Activated CD4-positive, CD25-positive, alpha-beta regulatory T cell treated with anti-CD3 and anti-CD28 coated beads, Interleukin-2, amount 50 U/mL, for 24 hours (primary cell): ENCODE results near the gene PHYHIPL.

Experiments used
- ATAC-seq, 2 donors: fragments of 150-1000 bp; cut with Tn5 transposase; one replicate each; pipeline ENCODE4 v1.10.0; 2021; ENCODE audit warnings: mild to moderate bottlenecking in 1 of 2, moderate library complexity in 1 of 2

PHYHIPL gene

DNA sequence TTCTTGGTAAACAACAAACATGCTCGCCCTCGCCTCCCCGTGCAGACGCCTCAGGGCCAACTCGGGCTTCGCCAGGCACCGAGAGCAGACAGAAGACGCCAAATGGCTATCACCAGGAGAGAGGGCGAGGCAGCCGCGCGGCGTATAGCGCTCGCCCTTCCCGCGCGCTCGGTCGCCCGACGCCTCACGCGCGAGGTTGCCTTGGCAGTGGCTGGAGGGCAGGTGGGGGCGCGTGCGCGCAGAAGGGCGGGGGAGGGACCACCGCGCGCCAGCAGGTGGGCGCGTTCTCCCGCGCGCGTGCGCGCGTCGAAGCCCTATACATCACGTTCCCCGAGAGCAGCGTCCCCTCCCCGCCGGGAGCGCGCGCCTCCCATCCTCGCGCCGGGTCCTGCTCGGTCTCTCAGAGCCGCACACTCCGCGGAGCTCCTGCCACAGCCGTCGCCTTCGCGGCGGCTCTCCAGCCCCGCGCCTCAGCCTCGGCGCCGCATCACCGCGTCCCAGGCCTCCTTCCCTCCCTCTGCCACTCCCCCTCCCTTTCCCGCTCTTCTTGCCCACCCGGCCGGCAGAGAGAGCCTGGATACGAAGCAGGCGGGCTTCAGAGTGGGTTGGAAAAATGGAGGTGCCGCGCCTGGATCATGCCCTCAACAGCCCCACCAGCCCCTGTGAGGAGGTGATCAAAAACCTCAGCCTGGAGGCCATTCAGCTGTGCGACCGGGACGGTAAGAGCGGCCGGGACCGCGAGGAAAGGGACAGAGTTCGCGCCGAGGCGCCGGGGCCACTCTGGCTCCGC lies at the start of gene PHYHIPL:
TSS of gene PHYHIPL (plus strand) at position 403 of the 790 bp plus-strand sequence. CDS start at position 614, 211 bp downstream.
- ATAC-seq, result no peak

GRCh38 chr10:59126991-59127390 lies 49.5 kb upstream of the PHYHIPL start:
- ATAC-seq, result no peak

DNA sequence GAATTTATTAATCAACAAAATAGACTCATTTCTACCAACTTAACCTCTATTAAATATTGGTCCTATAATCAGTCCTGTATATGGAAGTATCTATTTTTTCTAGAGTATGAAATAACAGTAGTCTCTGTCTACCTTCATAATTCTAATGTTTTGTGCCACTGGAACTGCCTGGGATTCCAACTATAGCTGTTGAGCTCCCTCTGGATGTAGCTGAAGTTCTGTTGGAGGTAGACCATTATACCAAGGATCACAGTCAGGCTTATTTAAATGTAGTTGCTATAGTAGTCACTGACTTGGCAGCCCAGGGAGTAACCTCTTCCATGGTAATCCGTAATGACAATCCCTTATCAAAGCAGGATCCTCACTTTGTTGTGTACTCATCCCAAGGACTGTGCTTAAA lies 48.5 kb upstream of the PHYHIPL start:
- ATAC-seq, result no peak

- ATAC-seq, result no peak
Observed at GRCh38 chr10:59129867-59130266, 46.6 kb upstream of the PHYHIPL start.

- no peak for ATAC-seq
Observed at GRCh38 chr10:59131666-59132065, 44.8 kb upstream of the PHYHIPL start.

- no peak for ATAC-seq
Observed at GRCh38 chr10:59133841-59134593, 42.4 kb upstream of the PHYHIPL start.

DNA sequence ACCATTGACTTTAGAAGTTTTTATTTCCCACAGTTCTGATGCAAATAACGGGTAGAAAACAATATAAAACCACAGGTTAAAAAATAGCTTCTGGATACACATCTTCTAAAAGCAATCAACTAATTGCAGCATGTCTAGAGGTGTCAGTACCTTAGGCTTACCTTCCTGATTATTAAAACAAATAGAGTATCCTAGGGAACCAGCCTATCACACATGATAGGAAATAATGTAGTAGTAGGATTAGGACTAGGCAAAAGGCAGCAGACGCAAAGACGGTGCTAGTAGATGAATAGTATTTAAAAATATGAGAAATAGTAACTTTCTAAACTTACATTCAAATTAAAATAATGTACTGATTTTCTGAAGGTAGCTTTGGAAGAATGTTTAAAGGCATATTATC lies 41.7 kb upstream of the PHYHIPL start:
- no peak for ATAC-seq

DNA sequence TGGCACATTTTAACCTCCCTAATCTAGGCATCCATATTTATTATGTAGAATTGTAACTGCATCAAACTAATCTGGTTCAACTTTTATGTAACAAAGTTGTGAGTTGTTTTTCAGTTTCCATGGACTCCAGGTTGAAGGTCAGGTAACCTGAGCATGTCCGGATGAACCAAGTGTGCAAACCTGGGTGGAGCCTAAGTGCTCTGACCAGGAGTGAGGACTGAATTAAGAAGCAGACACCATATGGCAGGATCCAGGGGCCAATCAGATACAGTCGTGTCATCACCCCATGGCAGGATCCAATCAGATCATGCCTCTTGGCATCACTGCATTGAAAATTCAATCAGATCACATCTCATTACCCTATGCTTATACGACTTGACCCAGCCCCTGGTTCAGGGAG lies 41.2 kb upstream of the PHYHIPL start:
- no peak for ATAC-seq

DNA sequence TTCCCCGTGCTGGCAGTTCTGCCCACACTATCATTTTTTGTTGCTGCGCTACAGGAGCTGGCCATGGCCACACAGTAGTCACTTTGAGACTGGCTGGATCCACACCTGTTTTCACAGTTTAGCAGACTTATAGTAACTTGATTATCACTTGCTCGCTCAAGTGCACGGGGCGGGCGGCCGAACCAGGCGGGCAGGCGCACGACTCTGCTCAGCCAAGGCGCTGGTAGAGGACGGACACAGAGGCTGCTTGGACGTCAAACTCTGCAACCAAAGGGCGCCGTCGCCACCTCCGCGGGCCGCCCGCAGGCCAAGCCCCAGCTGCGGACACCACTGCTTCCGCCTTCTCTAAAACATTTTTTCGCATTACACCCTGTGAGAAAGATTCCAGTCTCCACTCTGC lies 38.4 kb upstream of the PHYHIPL start:
- ATAC-seq, result no peak

- ATAC-seq, result no peak
Observed at GRCh38 chr10:59143544-59143943, 32.9 kb upstream of the PHYHIPL start.

DNA sequence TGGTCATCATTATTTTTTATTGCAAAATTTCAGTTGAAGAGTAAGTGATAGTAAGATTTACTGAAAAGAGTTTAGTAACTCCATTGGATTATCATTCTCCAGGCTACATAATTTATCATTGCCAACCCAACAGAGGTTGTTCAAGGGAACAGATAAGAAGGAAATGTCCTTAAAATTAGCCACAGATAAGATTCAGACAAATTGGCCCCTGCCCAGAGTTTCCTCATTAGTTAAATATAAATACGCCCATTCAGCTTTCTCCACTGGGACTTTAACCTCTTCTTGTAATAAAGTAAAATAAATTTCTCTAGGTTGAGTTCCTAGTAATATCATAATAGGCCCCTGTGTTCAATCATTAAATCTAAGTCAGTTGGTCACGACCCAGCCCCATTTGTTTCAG lies 27.7 kb upstream of the PHYHIPL start:
- no peak for ATAC-seq

- ATAC-seq, result no peak
Observed at GRCh38 chr10:59155556-59155955, 20.9 kb upstream of the PHYHIPL start.

- no peak for ATAC-seq
Observed at GRCh38 chr10:59167512-59167911, 8.9 kb upstream of the PHYHIPL start.

DNA sequence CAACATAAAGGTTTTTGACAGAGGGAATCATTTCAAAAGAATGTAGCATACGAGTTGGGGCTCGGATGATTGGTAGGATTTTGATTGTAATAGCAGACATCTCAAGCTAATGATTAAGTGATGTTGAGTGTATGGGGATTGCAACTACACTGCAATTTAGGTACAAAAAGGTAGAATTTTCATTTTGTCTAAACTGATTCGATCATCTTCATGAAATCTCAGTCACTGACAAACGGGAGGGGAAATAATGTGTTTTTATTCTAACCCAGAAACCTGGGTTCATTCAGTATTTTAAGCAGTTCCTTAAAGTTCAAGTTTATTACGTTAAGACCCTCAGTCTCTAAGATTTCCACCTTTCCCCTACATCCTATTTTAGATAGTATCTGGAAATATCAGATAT lies 3.9 kb upstream of the PHYHIPL start:
- no peak for ATAC-seq

DNA sequence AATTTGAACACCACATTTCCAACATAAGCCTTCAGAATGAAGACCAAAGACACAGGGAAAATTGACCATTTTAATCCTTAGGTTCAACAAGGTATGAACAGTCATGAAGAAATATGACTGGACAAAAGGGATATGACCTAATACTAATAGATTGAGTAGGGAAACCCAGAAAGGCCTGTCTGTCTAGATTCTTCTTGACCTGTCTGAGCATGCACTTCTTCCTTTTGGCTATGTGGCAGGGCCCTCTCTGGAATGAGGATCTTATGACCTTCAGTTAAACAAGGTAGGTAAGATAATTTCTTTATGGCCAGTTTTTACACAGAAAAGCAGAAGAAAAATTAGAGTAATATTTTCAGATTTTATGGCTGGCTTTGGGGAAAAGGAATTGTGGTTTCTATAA lies 3.0 kb upstream of the PHYHIPL start:
- ATAC-seq, result no peak

- ATAC-seq, result no peak
Observed at GRCh38 chr10:59175538-59176240, 754 bp upstream of the PHYHIPL start.

DNA sequence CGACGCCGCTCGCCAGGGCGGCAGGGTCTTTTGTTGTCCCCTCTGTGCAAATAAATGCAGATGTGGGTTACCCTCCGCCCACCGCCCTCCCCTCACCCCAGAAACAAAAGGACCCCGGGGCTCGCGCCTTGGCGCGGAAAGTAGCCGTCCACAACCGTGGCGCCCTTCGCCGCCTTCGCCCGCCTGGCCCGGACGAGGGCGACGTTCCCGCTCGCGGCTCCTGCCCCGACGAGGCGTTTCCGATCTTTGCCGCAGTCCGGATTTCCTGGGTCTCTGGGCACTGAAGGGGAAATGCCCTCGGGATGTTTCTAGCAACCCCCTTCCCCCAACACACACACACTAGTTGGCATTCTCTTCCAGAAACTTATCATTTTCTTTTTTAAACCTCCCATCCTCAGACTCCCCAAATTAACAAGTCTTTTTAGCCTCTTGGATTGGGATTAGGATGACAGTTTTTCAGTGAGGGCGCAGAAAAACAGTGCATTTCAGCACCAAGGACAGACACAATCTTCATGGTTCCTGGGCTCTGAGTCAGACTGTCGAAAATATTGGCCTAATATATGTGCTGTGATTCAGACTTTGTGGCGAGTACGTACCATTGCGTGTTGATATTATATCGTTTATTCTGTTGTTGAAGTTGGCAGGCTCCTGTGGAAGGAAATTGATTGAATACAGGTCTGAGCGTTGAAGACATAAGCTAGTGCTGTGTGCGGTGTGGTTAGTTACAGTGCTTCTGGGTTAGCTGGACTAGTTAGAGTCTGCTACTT lies 771 bp downstream of the PHYHIPL start:
- ATAC-seq, result no peak

GRCh38 chr10:59177836-59178235 lies 1.4 kb downstream of the PHYHIPL start:
- no peak for ATAC-seq

- no peak for ATAC-seq
Observed at GRCh38 chr10:59179068-59179467, 2.6 kb downstream of the PHYHIPL start.

DNA sequence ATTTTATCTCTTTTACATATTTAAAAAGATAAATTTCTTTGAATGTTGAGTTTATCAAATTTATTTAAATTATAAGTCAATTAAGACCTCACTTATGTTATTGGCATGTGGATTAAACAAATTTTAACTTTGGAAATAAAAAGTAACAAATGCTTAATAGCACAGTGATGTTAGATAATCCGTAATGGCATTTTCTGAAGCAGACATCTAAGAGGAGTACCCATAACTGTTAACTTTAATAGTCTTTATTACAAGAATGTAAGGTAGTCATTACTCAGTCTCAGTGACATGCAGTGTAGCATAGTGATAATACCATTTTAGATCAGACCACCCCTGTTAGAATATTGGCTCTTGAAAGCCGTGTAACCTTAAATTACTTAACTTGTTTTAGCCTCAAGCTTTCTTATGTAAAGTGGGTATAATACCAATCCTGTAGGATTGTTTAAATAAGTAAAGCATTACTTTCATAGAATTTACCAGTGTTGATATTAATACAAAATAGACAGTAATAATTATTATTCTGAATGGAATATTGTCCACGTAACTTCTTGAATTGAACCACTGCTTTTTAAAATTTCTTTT lies 4.3 kb downstream of the PHYHIPL start:
- no peak for ATAC-seq

DNA sequence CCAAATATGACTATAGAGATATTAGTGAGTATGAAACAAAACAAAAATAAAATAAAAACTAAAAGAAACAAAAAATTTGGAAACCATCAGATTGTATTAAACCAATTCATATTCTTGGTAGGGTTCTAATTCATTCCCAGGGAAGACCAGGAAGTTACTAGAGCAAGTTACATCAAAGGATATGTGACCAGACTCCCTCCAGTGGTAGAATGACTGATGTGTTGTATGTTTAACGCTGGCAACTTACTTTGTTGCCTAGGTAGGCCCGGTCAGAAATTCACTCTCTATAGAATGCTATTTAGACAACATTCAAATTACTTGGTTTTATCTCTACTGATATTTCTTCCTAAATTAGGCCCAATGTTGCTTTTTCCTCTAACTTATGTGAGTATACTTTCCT lies 5.2 kb downstream of the PHYHIPL start:
- no peak for ATAC-seq

DNA sequence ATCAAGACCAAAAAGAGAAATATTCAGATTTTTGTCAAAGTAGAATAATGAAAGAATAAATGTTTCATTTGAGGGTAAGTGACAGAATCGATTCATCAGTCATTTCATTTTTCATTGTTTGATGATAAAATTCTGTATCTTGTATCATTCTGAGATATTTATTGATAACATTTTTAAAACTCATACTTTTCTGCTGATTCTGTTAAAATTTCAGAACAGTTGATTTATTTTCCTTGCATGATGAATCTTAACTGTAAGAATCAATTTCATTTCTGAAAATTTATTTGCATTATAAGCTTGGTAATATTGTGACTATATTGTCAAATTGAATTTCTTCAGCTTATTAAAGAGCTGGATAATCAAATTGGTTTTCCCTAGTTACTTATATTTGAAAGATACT lies 13.9 kb downstream of the PHYHIPL start:
- no peak for ATAC-seq
